CD4-positive, alpha-beta memory T cell (primary cell): Measurements from ENCODE around the gene STAP1. TPM values are rescaled to one million over a fixed set of nuclear protein-coding genes. Genes with fewer than 3 reads are reported as not detected.
"Not testable (repeated sequence)": the region's sequence is repeated elsewhere in the genome, so short reads cannot be mapped to it uniquely, and the experiment has no call there.

Experiments used
- CTCF ChIA-PET: fragments of 350-600 bp; sonication (Branson Sonifier 250); formaldehyde crosslinking; loops from one replicate; lab custom pipeline; 2021; ENCODE audit warnings: inconsistent platforms; ENCODE audit not compliant: partially characterized antibody; lab: Charles Lee
- POLR2A ChIA-PET: fragments of 350-600 bp; sonication (Branson Sonifier 250); formaldehyde crosslinking; loops from one replicate; lab custom pipeline; 2021; ENCODE audit not compliant: partially characterized antibody; lab: Charles Lee
- DNase-seq, 5 donors: peaks; one replicate each; pipeline versions ENCODE4 v3.0.0 to v3.0.0-alpha.2; 2020 to 2022; ENCODE audit warnings: mixed read lengths in 1 of 5
- H3K27ac ChIP-seq: one replicate; pipeline ENCODE4 v1.7.0; 2013; ENCODE audit warnings: low read depth, low read length
- H3K27me3 ChIP-seq: 2 replicates; pipeline ENCODE4 v1.7.0; 2013; ENCODE audit warnings: mild to moderate bottlenecking, low read length, moderate library complexity; ENCODE audit not compliant: insufficient read depth
- H3K36me3 ChIP-seq: 2 replicates; pipeline ENCODE4 v1.7.0; 2013; ENCODE audit warnings: mild to moderate bottlenecking, low read length, moderate library complexity; ENCODE audit not compliant: insufficient read depth
- H3K4me1 ChIP-seq: 2 replicates; pipeline ENCODE4 v1.7.0; 2013; ENCODE audit warnings: mild to moderate bottlenecking, low read length, moderate library complexity; ENCODE audit not compliant: insufficient read depth
- H3K4me3 ChIP-seq, 2 donors: one replicate each; pipeline ENCODE4 v1.7.0; 2013; ENCODE audit warnings: low read length in 2 of 2, mild to moderate bottlenecking in 1 of 2
- H3K9me3 ChIP-seq, 2 donors: one replicate each; pipeline ENCODE4 v1.7.0; 2013; ENCODE audit warnings: low read length in 2 of 2, control low read depth in 1 of 2; ENCODE audit not compliant: control insufficient read depth in 1 of 2
- H3K27ac Mint-ChIP-seq, 7 donors: one replicate each; pipeline ENCODE4 v1.8.0; 2020 to 2021; ENCODE audit warnings: mixed read lengths in 7 of 7, mild to moderate bottlenecking in 6 of 7, inconsistent platforms in 3 of 7, moderate library complexity in 3 of 7
- H3K27me3 Mint-ChIP-seq, 2 donors: one replicate each; pipeline ENCODE4 v1.8.0; 2020 to 2021; ENCODE audit warnings: mixed read lengths in 2 of 2
- H3K36me3 Mint-ChIP-seq, 2 donors: one replicate each; pipeline ENCODE4 v1.8.0; 2020 to 2021; ENCODE audit warnings: mixed read lengths in 2 of 2, inconsistent platforms in 1 of 2, mild to moderate bottlenecking in 1 of 2
- H3K4me1 Mint-ChIP-seq, 4 donors: one replicate each; pipeline ENCODE4 v1.8.0; 2020 to 2021; ENCODE audit warnings: mixed read lengths in 4 of 4, mild to moderate bottlenecking in 1 of 4
- H3K4me3 Mint-ChIP-seq, 8 donors: one replicate each; pipeline ENCODE4 v1.8.0; 2020 to 2021; ENCODE audit warnings: mixed read lengths in 8 of 8, mild to moderate bottlenecking in 7 of 8, moderate library complexity in 6 of 8, inconsistent platforms in 3 of 8
- H3K9me3 Mint-ChIP-seq, 8 donors: one replicate each; pipeline ENCODE4 v1.8.0; 2020 to 2021; ENCODE audit warnings: mixed read lengths in 8 of 8, mild to moderate bottlenecking in 5 of 8, inconsistent platforms in 3 of 8, moderate library complexity in 1 of 8
- intact Hi-C: fragments of 100-400 bp; cut with micrococcal nuclease; formaldehyde crosslinking; loops from one replicate; pipeline ENCODE4 v1.15.1; 2023
- polyA plus RNA-seq, 2 donors: library from polyadenylated mRNA; unstranded; fragments of 300-500 nt; fragmentation: Illumina TruSeq; gene quantifications; one replicate each; pipeline ENCODE4 v1.2.3, GENCODE V29; 2021
- total RNA-seq, 2 experiments: library from RNA; stranded (reverse); gene quantifications; one replicate each; pipeline ENCODE4 v1.2.3, GENCODE V29; 2021

Gene STAP1
- total and polyA plus RNA-seq, 4 experiments from 2014 or later = 2.8 to 3.9 (median 3.7) TPM

DNA sequence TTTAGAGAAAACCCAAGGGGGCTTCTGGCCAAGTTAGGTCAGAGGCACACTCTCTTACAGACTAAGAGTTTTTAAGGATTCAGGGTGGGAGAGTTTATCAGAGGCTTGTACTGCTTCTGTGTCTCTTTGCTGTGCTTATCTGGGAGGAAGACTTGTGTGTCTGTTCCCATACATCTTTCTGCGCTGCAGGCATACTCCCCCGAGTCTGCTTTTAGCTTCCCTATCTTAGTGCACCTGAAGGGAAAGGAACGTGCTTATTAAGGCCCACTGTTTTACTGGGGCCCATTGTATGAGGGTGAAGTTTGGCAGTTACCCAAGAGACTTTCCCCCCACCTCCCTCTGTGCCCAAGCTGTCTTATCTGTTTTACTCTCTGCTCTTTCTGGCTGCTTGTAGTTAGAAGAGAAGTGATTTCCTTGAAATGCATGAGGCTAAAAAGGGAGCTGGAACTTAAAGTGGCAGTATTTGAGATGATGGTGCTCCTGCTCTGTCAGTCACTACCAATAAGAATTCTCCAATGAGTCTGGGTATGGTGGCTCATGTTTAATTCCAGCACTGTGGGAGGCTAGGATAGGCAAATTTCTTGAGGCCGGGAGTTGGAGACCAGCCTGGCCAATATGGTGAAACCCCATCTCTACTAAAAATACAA, 6.3 kb upstream of the STAP1 start:
- H3K27ac Mint-ChIP-seq, H3K36me3 ChIP-seq, H3K9me3 ChIP-seq, POLR2A ChIA-PET, H3K4me3 Mint-ChIP-seq, intact Hi-C loops, H3K27me3 Mint-ChIP-seq, H3K27me3 ChIP-seq, DNase-seq, H3K9me3 Mint-ChIP-seq, H3K4me1 ChIP-seq, H3K4me1 Mint-ChIP-seq, H3K4me3 ChIP-seq, H3K27ac ChIP-seq, H3K36me3 Mint-ChIP-seq: not testable (repeated sequence)
- CTCF ChIA-PET = interaction anchor here (0.7 kb wide), 1 partner anchor 72 kb away, joined by 3 read pairs; no protein-coding TSS in a partner anchor

DNA sequence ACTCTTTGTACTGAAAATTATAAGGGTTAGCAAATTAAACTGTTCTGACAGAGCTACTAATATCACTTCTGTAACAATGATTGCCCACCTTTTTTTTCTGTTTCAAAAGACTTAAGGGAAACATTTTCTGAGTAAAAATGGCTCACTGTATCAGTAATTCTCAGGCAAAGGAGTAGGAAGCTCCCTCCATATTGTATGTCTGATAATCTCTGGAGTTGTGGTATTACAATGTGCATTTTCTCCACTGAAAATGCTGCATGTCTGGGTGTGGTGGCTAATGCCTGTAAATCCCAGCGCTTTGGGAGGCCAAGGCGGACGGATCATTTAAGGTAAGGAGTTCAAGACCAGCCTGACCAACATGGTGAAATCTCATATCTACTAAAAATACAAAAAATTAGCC, 4.4 kb upstream of the STAP1 start:
- POLR2A ChIA-PET = interaction anchor here (2.5 kb wide), 1 partner anchor 9 kb away, joined by 8 read pairs; the partner anchor contains the start of gene CENPC
- intact Hi-C loops = no loop called here
- H3K4me1 Mint-ChIP-seq = peaks cover 6 to 25% (median 14%) of the 10 kb centered on the region in 4 donors
- H3K36me3 ChIP-seq = no peaks in the 10 kb centered on the region
- H3K4me3 Mint-ChIP-seq = no peak overlapping the region
- peaks cover 0 to 2% of the 10 kb centered on the region in 2 donors for H3K27me3 Mint-ChIP-seq
- H3K27me3 ChIP-seq = no peaks in the 10 kb centered on the region
- no peak for DNase-seq
- H3K4me1 ChIP-seq = peaks cover 11% of the 10 kb centered on the region
- peaks cover 0 to 3% of the 10 kb centered on the region in 2 donors for H3K36me3 Mint-ChIP-seq
- H3K4me3 ChIP-seq = no peak overlapping the region
- H3K9me3 ChIP-seq = no peaks in the 10 kb centered on the region
- H3K27ac Mint-ChIP-seq = no peak overlapping the region
- CTCF ChIA-PET = interaction anchor here (1.3 kb wide), 1 partner anchor 9 kb away, joined by 5 read pairs; the partner anchor contains the start of gene CENPC
- no peaks in the 10 kb centered on the region for H3K9me3 Mint-ChIP-seq
- H3K27ac ChIP-seq = no peak overlapping the region

DNA sequence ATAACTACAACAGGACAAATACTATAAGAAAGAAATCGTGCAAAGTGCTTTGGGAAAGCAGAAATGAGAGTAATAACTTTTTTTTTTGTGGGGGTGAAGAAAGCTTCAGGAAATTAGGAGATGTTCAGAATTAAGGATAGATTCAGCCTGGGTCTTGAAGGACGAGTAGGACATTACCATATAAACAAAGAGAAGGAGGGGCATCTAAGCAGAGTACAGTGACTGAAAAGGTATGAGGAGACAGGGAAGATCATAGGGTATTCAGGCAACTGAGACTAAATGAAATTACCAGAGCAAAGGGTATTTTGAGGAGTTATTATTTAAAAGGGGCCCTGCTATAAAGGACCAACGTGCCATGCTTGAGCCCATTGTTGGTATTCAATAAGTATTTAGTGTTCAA, 3.1 kb upstream of the STAP1 start:
- intact Hi-C loops = no loop called here
- H3K36me3 ChIP-seq = no peaks in the 10 kb centered on the region
- ChIA-PET POLR2A (interaction anchor here (2.5 kb wide), 1 partner anchor 11 kb away, joined by 8 read pairs; the partner anchor contains the start of gene CENPC), CTCF (interaction anchor here (0.9 kb wide), 1 partner anchor 11 kb away, joined by 3 read pairs; no protein-coding TSS in a partner anchor)
- H3K9me3 ChIP-seq = no peaks in the 10 kb centered on the region
- Mint-ChIP-seq H3K4me1 (peaks cover 5 to 26% (median 16%) of the 10 kb centered on the region in 4 donors), H3K4me3 (no peak overlapping the region), H3K36me3 (peaks cover 0 to 3% of the 10 kb centered on the region in 2 donors), H3K27me3 (peaks cover 0 to 2% of the 10 kb centered on the region in 2 donors), H3K27ac (no peak overlapping the region), H3K9me3 (no peaks in the 10 kb centered on the region)
- H3K27ac ChIP-seq = no peak overlapping the region
- H3K27me3 ChIP-seq = no peaks in the 10 kb centered on the region
- H3K4me1 ChIP-seq = peaks cover 11% of the 10 kb centered on the region
- DNase-seq = no peak
- no peak overlapping the region for H3K4me3 ChIP-seq

DNA sequence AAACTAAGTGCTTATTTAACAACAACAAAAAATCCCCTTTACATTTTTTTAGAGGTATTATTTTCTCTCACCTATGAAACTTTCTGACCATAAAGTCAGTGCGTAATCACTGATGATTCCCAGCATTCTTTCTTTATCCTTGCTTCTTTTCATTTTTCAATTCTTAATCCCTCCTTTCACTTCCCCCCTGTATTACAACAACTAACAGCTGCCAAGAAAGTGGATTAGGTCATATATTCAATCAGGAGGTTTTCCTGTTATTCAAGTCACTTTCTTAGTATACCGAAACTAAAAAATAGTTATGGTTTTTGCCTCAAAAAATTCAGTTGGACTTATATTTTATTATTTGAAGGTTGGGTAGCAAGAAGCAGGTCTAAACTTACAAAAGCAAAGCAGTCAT, 2.1 kb upstream of the STAP1 start:
- Histone ChIP-seq H3K27me3 (no peaks in the 10 kb centered on the region), H3K27ac (no peak overlapping the region), H3K4me3 (no peak overlapping the region), H3K36me3 (no peaks in the 10 kb centered on the region), H3K9me3 (no peaks in the 10 kb centered on the region), H3K4me1 (peaks cover 11% of the 10 kb centered on the region)
- CTCF ChIA-PET = interaction anchor here (0.9 kb wide), 1 partner anchor 10 kb away, joined by 3 read pairs; no protein-coding TSS in a partner anchor
- no peak for DNase-seq
- Mint-ChIP-seq H3K4me1 (peaks cover 5 to 31% (median 17%) of the 10 kb centered on the region in 4 donors), H3K36me3 (peaks cover 0 to 3% of the 10 kb centered on the region in 2 donors), H3K4me3 (no peak overlapping the region), H3K27ac (no peak overlapping the region), H3K9me3 (no peaks in the 10 kb centered on the region), H3K27me3 (peaks cover 0 to 2% of the 10 kb centered on the region in 2 donors)
- POLR2A ChIA-PET = interaction anchor here (1.0 kb wide), 1 partner anchor 11 kb away, joined by 4 read pairs; the partner anchor contains the start of gene CENPC
- intact Hi-C loops = no loop called here

- CTCF ChIA-PET = interaction anchor here (0.6 kb wide), 1 partner anchor 299 kb away, joined by 3 read pairs; no protein-coding TSS in a partner anchor
- peaks cover 0 to 6% (median under 1%) of the 10 kb centered on the region in 4 donors for H3K4me1 Mint-ChIP-seq
- Histone ChIP-seq H3K4me3 (no peak overlapping the region), H3K4me1 (no peaks in the 10 kb centered on the region), H3K27me3 (no peaks in the 10 kb centered on the region), H3K36me3 (no peaks in the 10 kb centered on the region), H3K27ac (no peak overlapping the region), H3K9me3 (no peaks in the 10 kb centered on the region)
- no peak overlapping the region for H3K27ac Mint-ChIP-seq
- POLR2A ChIA-PET = no interaction called here
- H3K27me3 Mint-ChIP-seq = no peaks in the 10 kb centered on the region
- intact Hi-C loops = no loop called here
- DNase-seq = no peak
- H3K36me3 Mint-ChIP-seq = no peaks in the 10 kb centered on the region
- no peaks in the 10 kb centered on the region for H3K9me3 Mint-ChIP-seq
- H3K4me3 Mint-ChIP-seq = no peak overlapping the region
Observed at GRCh38 chr4:67565284-67565683, 6.8 kb downstream of the STAP1 start.

DNA sequence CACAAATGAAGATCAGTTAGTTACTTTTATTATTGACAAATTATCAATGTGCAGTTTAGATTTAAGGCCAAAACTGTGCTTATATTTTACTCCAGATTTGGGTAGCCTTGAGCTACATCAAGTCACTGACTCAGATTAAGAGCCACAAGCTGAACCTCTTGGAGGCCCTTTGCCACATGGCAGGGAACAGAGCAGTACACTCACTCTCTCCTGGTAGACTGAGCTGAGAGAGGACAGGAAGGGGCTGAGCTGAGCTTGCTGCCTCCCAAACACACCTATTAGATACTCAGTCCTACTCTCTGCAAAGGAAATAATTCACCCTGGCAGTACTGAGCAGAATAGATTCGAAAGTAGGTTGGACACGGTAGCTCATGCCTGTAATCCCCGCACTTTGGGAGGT, 7.8 kb downstream of the STAP1 start:
- no peak overlapping the region for H3K4me3 ChIP-seq
- H3K36me3 Mint-ChIP-seq = no peaks in the 10 kb centered on the region
- POLR2A ChIA-PET = no interaction called here
- H3K4me1 ChIP-seq = no peaks in the 10 kb centered on the region
- H3K9me3 ChIP-seq = no peaks in the 10 kb centered on the region
- no peaks in the 10 kb centered on the region for H3K36me3 ChIP-seq
- H3K4me3 Mint-ChIP-seq = no peak overlapping the region
- H3K27ac Mint-ChIP-seq = peak overlapping the region in 1 of 7 donors; percentile 29
- no peaks in the 10 kb centered on the region for H3K4me1 Mint-ChIP-seq
- no peak overlapping the region for H3K27ac ChIP-seq
- CTCF ChIA-PET = interaction anchor here (1.4 kb wide), 1 partner anchor 10 kb away, joined by 3 read pairs; no protein-coding TSS in a partner anchor
- no peak for DNase-seq
- no peaks in the 10 kb centered on the region for H3K27me3 ChIP-seq
- H3K27me3 Mint-ChIP-seq = no peaks in the 10 kb centered on the region
- no peaks in the 10 kb centered on the region for H3K9me3 Mint-ChIP-seq
- intact Hi-C loops = no loop called here

GRCh38 chr4:67568820-67569219, 10.3 kb downstream of the STAP1 start:
- peaks cover 5 to 15% (median 13%) of the 10 kb centered on the region in 4 donors for H3K4me1 Mint-ChIP-seq
- Histone ChIP-seq H3K27ac (no peak overlapping the region), H3K9me3 (no peaks in the 10 kb centered on the region), H3K4me3 (no peak overlapping the region), H3K27me3 (no peaks in the 10 kb centered on the region), H3K36me3 (no peaks in the 10 kb centered on the region), H3K4me1 (no peaks in the 10 kb centered on the region)
- POLR2A ChIA-PET = interaction anchor here (1.1 kb wide), 1 partner anchor 10 kb away, joined by 3 read pairs; no protein-coding TSS in a partner anchor
- DNase-seq = no peak
- H3K36me3 Mint-ChIP-seq = no peaks in the 10 kb centered on the region
- H3K27me3 Mint-ChIP-seq = no peaks in the 10 kb centered on the region
- H3K9me3 Mint-ChIP-seq = no peaks in the 10 kb centered on the region
- intact Hi-C loops = no loop called here
- CTCF ChIA-PET = no interaction called here
- no peak overlapping the region for H3K4me3 Mint-ChIP-seq
- H3K27ac Mint-ChIP-seq = no peak overlapping the region
